Stomach (tissue), 4 donors: Measurements from ENCODE around the gene ARHGEF10L.

Experiments
- CTCF ChIP-seq, 7 experiments: fragments of 450-650 bp in 4 of 7; fragments of 200-600 bp in 3 of 7; sonication (generic) in 3 of 7; IDR thresholded peaks; one replicate each; pipeline ENCODE4 v1.5.1; 2016 to 2019; ENCODE audit warnings: antibody characterized with exemption in 7 of 7, control low read depth in 2 of 7, mild to moderate bottlenecking in 1 of 7
- POLR2AphosphoS5 ChIP-seq, 3 donors: sonication (generic); formaldehyde crosslinking; IDR thresholded peaks; one replicate each; pipeline ENCODE4 v1.6.1; 2016; ENCODE audit warnings: antibody characterized with exemption in 3 of 3

- TF ChIP-seq CTCF (IDR thresholded peaks at IDR 0.05) (no peak), POLR2AphosphoS5 (IDR thresholded peaks at IDR 0.05) (no peak)
Measured at GRCh38 chr1:17496419-17496818, 43.1 kb upstream of the ARHGEF10L start.
